Hepatocyte (in vitro differentiated cells): ENCODE data around the gene MYEOV.

Experiments used
- EZH2 ChIP-seq: fragments of 200-600 bp; sonication (generic); IDR thresholded peaks from 2 replicates; pipeline ENCODE4 v1.6.1; 2016; ENCODE audit warnings: antibody characterized with exemption, mild to moderate bottlenecking, borderline replicate concordance
- EZH2phosphoT487 ChIP-seq: fragments of 200-600 bp; sonication (generic); IDR thresholded peaks from one replicate; pipeline ENCODE4 v1.6.1; 2018; ENCODE audit warnings: antibody characterized with exemption, mild to moderate bottlenecking, low read depth, moderate library complexity; ENCODE audit not compliant: unreplicated experiment, severe bottlenecking
- TF ChIP-seq, protein P1 (sequence below): fragments of 200-600 bp; sonication (generic); IDR thresholded peaks from 2 replicates; pipeline ENCODE4 v1.5.1; 2016; ENCODE audit warnings: antibody characterized with exemption, mild to moderate bottlenecking; ENCODE audit not compliant: poor library complexity

- TF ChIP-seq, protein P1, sequence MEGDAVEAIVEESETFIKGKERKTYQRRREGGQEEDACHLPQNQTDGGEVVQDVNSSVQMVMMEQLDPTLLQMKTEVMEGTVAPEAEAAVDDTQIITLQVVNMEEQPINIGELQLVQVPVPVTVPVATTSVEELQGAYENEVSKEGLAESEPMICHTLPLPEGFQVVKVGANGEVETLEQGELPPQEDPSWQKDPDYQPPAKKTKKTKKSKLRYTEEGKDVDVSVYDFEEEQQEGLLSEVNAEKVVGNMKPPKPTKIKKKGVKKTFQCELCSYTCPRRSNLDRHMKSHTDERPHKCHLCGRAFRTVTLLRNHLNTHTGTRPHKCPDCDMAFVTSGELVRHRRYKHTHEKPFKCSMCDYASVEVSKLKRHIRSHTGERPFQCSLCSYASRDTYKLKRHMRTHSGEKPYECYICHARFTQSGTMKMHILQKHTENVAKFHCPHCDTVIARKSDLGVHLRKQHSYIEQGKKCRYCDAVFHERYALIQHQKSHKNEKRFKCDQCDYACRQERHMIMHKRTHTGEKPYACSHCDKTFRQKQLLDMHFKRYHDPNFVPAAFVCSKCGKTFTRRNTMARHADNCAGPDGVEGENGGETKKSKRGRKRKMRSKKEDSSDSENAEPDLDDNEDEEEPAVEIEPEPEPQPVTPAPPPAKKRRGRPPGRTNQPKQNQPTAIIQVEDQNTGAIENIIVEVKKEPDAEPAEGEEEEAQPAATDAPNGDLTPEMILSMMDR: no peak
- TF ChIP-seq EZH2 (no peak), EZH2phosphoT487 (no peak)
Measured at GRCh38 chr11:69257838-69258658, 35.9 kb upstream of the MYEOV start.
